ENCODE measurements around the gene PROCA1.

DNA sequence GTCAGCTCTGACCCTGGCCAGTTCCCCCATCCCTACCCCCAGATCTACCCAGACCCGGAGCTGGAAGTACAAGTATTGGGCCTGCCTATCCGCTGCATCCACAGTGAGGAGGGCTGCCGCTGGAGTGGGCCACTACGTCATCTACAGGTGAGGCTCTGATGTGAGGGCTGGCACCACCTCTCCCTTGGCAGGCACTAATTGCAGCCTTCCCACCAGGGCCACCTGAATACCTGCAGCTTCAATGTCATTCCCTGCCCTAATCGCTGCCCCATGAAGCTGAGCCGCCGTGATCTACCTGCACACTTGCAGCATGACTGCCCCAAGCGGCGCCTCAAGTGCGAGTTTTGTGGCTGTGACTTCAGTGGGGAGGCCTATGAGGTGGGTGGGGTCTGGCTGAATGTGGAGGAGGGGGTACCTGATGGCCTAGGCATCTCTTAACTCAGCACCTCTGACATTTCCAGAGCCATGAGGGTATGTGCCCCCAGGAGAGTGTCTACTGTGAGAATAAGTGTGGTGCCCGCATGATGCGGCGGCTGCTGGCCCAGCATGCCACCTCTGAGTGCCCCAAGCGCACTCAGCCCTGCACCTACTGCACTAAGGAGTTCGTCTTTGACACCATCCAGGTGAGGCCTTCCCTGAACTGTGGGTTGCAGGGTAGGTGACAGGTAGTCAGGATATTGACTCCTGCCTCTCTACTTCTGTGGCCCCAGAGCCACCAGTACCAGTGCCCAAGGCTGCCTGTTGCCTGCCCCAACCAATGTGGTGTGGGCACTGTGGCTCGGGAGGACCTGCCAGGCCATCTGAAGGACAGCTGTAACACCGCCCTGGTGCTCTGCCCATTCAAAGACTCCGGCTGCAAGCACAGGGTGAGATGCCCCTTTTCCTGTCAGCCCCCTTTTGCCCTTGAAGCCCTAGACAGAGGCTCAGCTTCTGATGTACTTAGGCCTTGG, 36.4 kb upstream of the PROCA1 start:
- TF ChIP-seq CTCF (IDR thresholded peaks at IDR 0.05; ENCODE audit: insufficient read depth, low read length, poor library complexity, severe bottlenecking) (no peak), EZH2phosphoT487 (conservative IDR thresholded peaks at IDR 0.05; ENCODE audit: low read length) (no peak)

Data from SU-DHL-6 (cell line).